Upper lobe of left lung (tissue), 6 donors: ENCODE data around the gene RNF19B. TPM values are rescaled to one million over a fixed set of nuclear protein-coding genes. Genes with fewer than 3 reads are reported as not detected.
"Not testable (repeated sequence)": the region's sequence is repeated elsewhere in the genome, so short reads cannot be mapped to it uniquely, and the experiment has no call there.

Source experiments
- ATAC-seq, 2 donors: fragments of 200-7000 bp; cut with Tn5 transposase; one replicate each; pipeline ENCODE4 v1.9.1; 2022; ENCODE audit warnings: mild to moderate bottlenecking in 2 of 2, moderate library complexity in 2 of 2; ENCODE audit not compliant: low FRiP score in 2 of 2
- DNase-seq, 2 donors: peaks; one replicate each; pipeline ENCODE4 v3.0.0-alpha.2; 2019 to 2020
- H3K27ac ChIP-seq, 4 donors: fragments of 200-600 bp; sonication (generic); one replicate each; pipeline ENCODE4 v1.5.1; 2016 to 2019
- H3K27me3 ChIP-seq, 4 donors: fragments of 200-600 bp; sonication (generic); one replicate each; pipeline ENCODE4 v1.5.1; 2017 to 2019
- H3K36me3 ChIP-seq, 4 donors: fragments of 200-600 bp; sonication (generic); one replicate each; pipeline ENCODE4 v1.5.1; 2016 to 2019
- H3K4me1 ChIP-seq, 4 donors: fragments of 200-600 bp; sonication (generic); one replicate each; pipeline ENCODE4 v1.5.1; 2018 to 2019
- H3K4me3 ChIP-seq, 4 donors: fragments of 200-600 bp; sonication (generic); one replicate each; pipeline ENCODE4 v1.5.1; 2017 to 2019; ENCODE audit warnings: mild to moderate bottlenecking in 2 of 4, moderate library complexity in 1 of 4
- H3K9me3 ChIP-seq, 4 donors: fragments of 200-600 bp; sonication (generic); one replicate each; pipeline ENCODE4 v1.5.1; 2018 to 2019
- CTCF ChIP-seq, 6 experiments: fragments of 450-650 bp in 4 of 6; fragments of 200-600 bp in 2 of 6; sonication (generic) in 2 of 6; IDR thresholded peaks; one replicate each; pipeline ENCODE4 v1.5.1; 2016 to 2019; ENCODE audit warnings: antibody characterized with exemption in 6 of 6
- EP300 ChIP-seq, 4 donors: sonication (generic); formaldehyde crosslinking; IDR thresholded peaks; one replicate each; pipeline ENCODE4 v1.5.1; 2017; ENCODE audit warnings: antibody characterized with exemption in 4 of 4, control low read depth in 2 of 4
- POLR2A ChIP-seq, 4 donors: fragments of 450-650 bp; IDR thresholded peaks; one replicate each; pipeline ENCODE4 v1.5.1; 2016 to 2017; ENCODE audit warnings: antibody characterized with exemption in 4 of 4, mild to moderate bottlenecking in 2 of 4
- POLR2AphosphoS5 ChIP-seq, 2 donors: sonication (generic); formaldehyde crosslinking; IDR thresholded peaks; one replicate each; pipeline ENCODE4 v1.5.1; 2017; ENCODE audit warnings: antibody characterized with exemption in 2 of 2
- WGBS, 2 donors: methylation state at CpG; one replicate each; pipeline ENCODE4 v1.1.5; 2017 to 2018; 5-methylcytosine and 5-hydroxymethylcytosine counted together
- total RNA-seq, 6 donors: library from RNA; depleted of rRNA in 4 of 6; stranded (reverse); fragments of >200 nt in 4 of 6; gene quantifications; one replicate each; pipeline versions ENCODE4 v1.1.0 to v1.2.1, GENCODE V29; 2016 to 2021
- donor health status: DM: no; HTN: no; CAD: no; lungs with moderate emphysema.
- donor health status: DM: no; HTN: yes; CAD: no; lungs with severe emphysema.

The RNF19B gene
- total RNA-seq, 6 donors from 2014 or later = 28.7 to 44.5 (median 37.4) TPM

- Histone ChIP-seq H3K27me3 (no peaks in the 10 kb centered on the region), H3K4me1 (no peaks in the 10 kb centered on the region), H3K36me3 (no peaks in the 10 kb centered on the region), H3K9me3 (no peaks in the 10 kb centered on the region), H3K27ac (no peak overlapping the region), H3K4me3 (no peak overlapping the region)
- TF ChIP-seq CTCF (IDR thresholded peaks at IDR 0.05) = no peak
- TF ChIP-seq EP300 (IDR thresholded peaks at IDR 0.05) = no peak
- no peak for TF ChIP-seq POLR2AphosphoS5 (IDR thresholded peaks at IDR 0.05)
- no peak for DNase-seq
- no peak for ATAC-seq
- WGBS, 2 donors = 90 to 91% methylated on average over 12 of the region's 12 CpGs
These were observed 48.6 kb downstream of the RNF19B start for GRCh38 chr1:32915766-32916706.

- no peak for ATAC-seq
- H3K9me3 ChIP-seq = no peaks in the 10 kb centered on the region
- 91 to 93% methylated on average over 5 of the region's 5 CpGs for WGBS, 2 donors
- no peaks in the 10 kb centered on the region for H3K36me3 ChIP-seq
- no peak overlapping the region for H3K27ac ChIP-seq
- H3K4me3 ChIP-seq = no peak overlapping the region
- H3K27me3 ChIP-seq = no peaks in the 10 kb centered on the region
- no peak for TF ChIP-seq EP300 (IDR thresholded peaks at IDR 0.05)
- no peak for TF ChIP-seq CTCF (IDR thresholded peaks at IDR 0.05)
- no peak for TF ChIP-seq POLR2AphosphoS5 (IDR thresholded peaks at IDR 0.05)
- DNase-seq = no peak
- peaks cover 0 to 4% (median 0%) of the 10 kb centered on the region in 4 donors for H3K4me1 ChIP-seq
These were observed 54.3 kb downstream of the RNF19B start for GRCh38 chr1:32910319-32910718.

- no peak for TF ChIP-seq POLR2A (IDR thresholded peaks at IDR 0.05)
- TF ChIP-seq CTCF (IDR thresholded peaks at IDR 0.05) = no peak
- no peak for TF ChIP-seq POLR2AphosphoS5 (IDR thresholded peaks at IDR 0.05)
- no peak for TF ChIP-seq EP300 (IDR thresholded peaks at IDR 0.05)
- Histone ChIP-seq H3K27ac (no peak overlapping the region), H3K4me3 (no peak overlapping the region), H3K9me3 (no peaks in the 10 kb centered on the region), H3K27me3 (no peaks in the 10 kb centered on the region), H3K4me1 (peaks cover 0 to 4% (median 0%) of the 10 kb centered on the region in 4 donors), H3K36me3 (no peaks in the 10 kb centered on the region)
- 20 to 24% methylated on average over 4 of the region's 4 CpGs for WGBS, 2 donors
- no peak for DNase-seq
- no peak for ATAC-seq
These were observed 57.2 kb downstream of the RNF19B start for GRCh38 chr1:32907435-32907834.

- DNase-seq (no peak), ATAC-seq (no peak)
- H3K27me3 ChIP-seq = no peaks in the 10 kb centered on the region
- no peaks in the 10 kb centered on the region for H3K9me3 ChIP-seq
- peaks cover 0 to 6% (median 2%) of the 10 kb centered on the region in 4 donors for H3K4me1 ChIP-seq
- H3K27ac ChIP-seq = no peak overlapping the region
- H3K4me3 ChIP-seq = no peak overlapping the region
- TF ChIP-seq POLR2A (IDR thresholded peaks at IDR 0.05) = no peak
- TF ChIP-seq POLR2AphosphoS5 (IDR thresholded peaks at IDR 0.05) = no peak
- no peak for TF ChIP-seq CTCF (IDR thresholded peaks at IDR 0.05)
- TF ChIP-seq EP300 (IDR thresholded peaks at IDR 0.05) = no peak
- 85 to 92% methylated on average over 6 to 7 of the region's 7 CpGs for WGBS, 2 donors
- H3K36me3 ChIP-seq = no peaks in the 10 kb centered on the region
These were observed 58.0 kb downstream of the RNF19B start for GRCh38 chr1:32906654-32907053.

- H3K9me3 ChIP-seq, H3K27me3 ChIP-seq, H3K4me3 ChIP-seq, DNase-seq, H3K36me3 ChIP-seq, ATAC-seq, H3K27ac ChIP-seq: not testable (repeated sequence)
- 81 to 85% methylated on average over 10 of the region's 10 CpGs for WGBS, 2 donors
- H3K4me1 ChIP-seq = peaks cover 4 to 13% (median 10%) of the 10 kb centered on the region in 4 donors
These were observed 59.0 kb downstream of the RNF19B start for GRCh38 chr1:32905588-32905987.
